HTR-8/SVneo (cell line): ENCODE data around the gene CLEC5A.
"Not testable (repeated sequence)": the region's sequence is repeated elsewhere in the genome, so short reads cannot be mapped to it uniquely, and the experiment has no call there.

ENCODE experiments used
- DNase-seq: peaks from one replicate; pipeline ENCODE4 v3.0.0; 2011; ENCODE audit warnings: low spot score, mixed read lengths; ENCODE audit not compliant: insufficient read length
- FAIRE-seq: peaks from 2 replicates; lab custom pipeline; 2011; peaks lifted over from hg19 to GRCh38; lab: Jason Lieb, UNC

The CLEC5A gene

GRCh38 chr7:141949911-141950310 lies 3.1 kb upstream of the CLEC5A start:
- DNase-seq (no peak), FAIRE-seq (no peak)

DNA sequence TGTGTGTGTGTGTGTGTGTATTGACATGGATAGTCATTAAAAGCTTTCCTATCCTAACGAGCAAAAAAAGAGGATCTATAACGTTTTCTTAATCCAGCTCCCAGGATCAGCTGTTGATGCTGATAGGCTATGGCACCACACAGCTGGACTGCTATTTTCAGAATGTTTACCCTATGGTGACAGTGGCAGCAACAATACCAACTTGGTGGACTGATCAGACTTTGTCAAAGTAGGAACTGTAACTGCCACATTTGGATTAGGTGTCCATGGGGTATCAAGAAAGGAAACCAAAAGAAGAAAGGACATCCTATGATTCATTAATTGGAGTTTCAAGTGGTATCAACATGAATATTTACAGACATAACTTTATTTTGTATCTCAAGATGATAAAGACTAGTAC lies 2.7 kb upstream of the CLEC5A start:
- DNase-seq (no peak), FAIRE-seq (no peak)

DNA sequence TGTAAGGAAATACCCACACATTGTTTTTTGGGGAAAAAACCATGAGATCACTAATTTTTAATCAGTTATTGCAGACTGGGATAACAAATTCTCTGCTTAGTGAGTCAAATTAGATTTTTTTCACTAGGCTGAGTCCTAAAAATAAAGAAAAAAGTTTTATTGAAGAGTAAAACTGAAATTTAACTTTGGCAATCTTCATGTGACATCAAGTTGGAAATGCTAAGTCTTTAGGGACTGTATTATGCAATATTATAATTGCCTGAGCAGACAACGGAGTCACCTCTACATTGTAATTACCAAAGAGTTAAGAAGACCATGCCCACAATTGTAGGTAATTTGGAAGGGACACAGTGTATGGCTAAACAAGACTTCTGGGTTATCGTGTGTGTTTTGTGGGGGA lies 2.2 kb upstream of the CLEC5A start:
- no peak for FAIRE-seq
- DNase-seq: no peak

GRCh38 chr7:141945356-141945755 lies 1.4 kb downstream of the CLEC5A start:
- DNase-seq: no peak
- FAIRE-seq: no peak

DNA sequence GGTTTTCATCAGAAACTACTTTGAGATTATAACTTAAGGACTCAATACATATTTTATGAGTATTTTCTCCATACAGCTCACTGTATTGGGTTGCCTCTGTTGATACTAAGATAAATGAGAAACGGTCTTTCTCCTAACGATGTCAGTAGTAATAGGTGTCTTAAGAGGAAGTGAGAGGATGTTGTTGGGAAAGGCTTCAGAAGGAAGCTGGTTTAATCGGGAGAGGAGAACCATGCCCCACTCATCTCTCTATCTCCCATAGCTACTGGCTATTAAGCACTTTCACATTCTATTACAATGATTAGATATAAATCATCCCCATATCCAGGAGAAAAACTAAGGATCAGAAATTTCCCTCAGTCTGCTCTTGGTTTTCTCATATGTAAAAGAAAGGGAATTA lies 2.0 kb downstream of the CLEC5A start:
- DNase-seq: no peak
- no peak for FAIRE-seq

- no peak for FAIRE-seq
- DNase-seq: no peak
Observed at GRCh38 chr7:141943846-141944245, 2.9 kb downstream of the CLEC5A start.

GRCh38 chr7:141941075-141941474 lies 5.7 kb downstream of the CLEC5A start:
- FAIRE-seq (no peak), DNase-seq (no peak)

- no peak for DNase-seq
- no peak for FAIRE-seq
Observed at GRCh38 chr7:141930211-141930610, 16.6 kb downstream of the CLEC5A start.

- no peak for FAIRE-seq
Observed at GRCh38 chr7:141928845-141929195, 18.0 kb downstream of the CLEC5A start.

DNA sequence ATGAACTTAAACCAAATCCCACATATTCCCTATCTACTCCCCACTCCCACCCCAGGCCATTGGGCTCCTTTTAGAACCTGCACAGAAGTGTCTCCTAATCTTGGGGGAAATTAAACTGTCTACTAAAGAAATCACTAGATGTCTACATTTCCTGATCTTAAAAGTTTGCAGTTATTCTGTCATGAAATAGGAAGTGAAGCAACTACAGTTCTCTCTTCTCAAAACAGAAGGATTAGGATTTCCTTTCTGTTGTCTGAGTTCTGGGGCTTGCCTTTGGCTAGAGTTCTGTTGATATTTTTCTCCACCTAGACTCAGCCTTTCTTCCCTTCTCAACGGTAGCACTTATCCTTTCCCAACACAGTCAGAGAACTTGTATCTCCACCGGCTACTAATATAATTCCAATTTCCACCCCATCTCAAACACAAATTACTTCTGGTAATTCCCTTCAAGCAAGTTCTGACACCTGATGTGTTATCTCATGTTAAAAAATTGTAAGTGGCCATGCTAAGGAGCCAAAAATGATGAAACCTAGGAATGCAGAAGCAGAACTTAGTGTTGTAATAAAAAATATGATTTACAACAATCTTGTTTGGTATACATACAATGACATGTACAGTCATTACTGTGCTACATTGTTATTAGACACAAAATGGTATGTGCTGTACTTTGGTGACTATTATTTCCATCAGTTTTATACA lies 18.5 kb downstream of the CLEC5A start:
- no peak for DNase-seq
- FAIRE-seq: no peak

More at GRCh38 chr7:141928845-141929195, 18.0 kb downstream of the CLEC5A start:
- DNase-seq: no peak

DNA sequence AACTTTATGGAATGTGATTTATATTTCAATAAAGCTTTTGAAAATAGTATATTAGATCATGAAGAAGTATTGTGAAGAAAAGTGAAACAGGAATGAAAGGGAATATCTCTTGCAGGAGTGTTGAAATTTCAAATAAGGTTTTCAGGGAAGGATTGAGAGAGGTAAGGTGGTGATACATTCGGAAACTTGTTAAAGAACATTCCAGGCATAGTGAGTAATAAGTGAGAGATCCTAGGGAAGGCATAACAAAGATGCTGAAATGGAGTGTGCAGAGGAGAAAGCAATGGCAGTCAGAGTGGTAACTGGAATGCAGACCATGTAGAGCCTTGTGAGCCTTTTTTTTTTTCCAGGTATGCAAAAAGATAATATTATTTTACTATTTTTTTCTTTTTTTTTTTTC lies 26.5 kb downstream of the CLEC5A start:
- FAIRE-seq: no peak
- no peak for DNase-seq

- DNase-seq: no peak
- FAIRE-seq: no peak
Observed at GRCh38 chr7:141916099-141916498, 30.7 kb downstream of the CLEC5A start, which contains the start of gene OR9A4. Gene OR9A4, plus strand, starts transcription at chr7:141916399. Its CDS starts 2,477 bp downstream, at chr7:141918876.

DNA sequence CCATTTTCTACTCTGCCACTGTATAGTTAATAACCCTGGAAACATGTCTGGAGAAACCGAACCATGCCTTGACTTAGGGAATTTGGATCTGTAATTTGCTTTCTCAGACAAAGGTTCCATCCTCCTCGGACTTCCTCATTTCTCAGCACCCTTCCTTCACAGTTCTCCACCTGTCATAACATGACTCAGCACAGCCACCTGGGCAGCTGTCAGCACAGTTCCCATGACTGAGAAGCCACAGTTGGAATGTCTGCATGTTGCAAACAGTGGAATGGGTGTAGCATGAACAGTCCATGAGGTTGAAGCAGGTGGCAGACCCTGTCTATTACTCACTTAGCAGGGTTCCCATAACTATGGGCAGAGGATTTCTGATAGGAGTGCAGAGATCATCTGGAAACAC lies 31.2 kb downstream of the CLEC5A start:
- no peak for DNase-seq
- FAIRE-seq: no peak

DNA sequence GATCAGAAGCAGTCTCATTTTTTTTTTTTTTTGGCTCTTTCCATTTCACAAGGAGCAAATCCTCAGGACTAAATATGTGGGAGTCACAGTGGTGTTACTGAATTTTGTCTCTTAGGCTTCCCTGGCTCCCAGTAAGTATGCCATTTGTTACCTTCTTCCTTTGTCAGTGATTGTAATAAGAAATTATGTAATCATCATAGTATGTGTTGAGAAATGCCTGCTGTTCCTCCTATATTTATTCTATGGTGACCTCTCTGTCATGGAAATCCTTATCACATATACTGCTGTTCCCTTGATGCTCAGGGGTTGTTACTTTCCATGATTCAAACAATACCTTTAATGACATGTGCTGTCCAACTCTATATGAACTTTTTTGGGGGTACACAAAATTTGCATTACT lies 35.4 kb downstream of the CLEC5A start:
- FAIRE-seq (no peak), DNase-seq (no peak)

GRCh38 chr7:141906285-141906684 lies 40.5 kb downstream of the CLEC5A start:
- FAIRE-seq (no peak), DNase-seq (no peak)

DNA sequence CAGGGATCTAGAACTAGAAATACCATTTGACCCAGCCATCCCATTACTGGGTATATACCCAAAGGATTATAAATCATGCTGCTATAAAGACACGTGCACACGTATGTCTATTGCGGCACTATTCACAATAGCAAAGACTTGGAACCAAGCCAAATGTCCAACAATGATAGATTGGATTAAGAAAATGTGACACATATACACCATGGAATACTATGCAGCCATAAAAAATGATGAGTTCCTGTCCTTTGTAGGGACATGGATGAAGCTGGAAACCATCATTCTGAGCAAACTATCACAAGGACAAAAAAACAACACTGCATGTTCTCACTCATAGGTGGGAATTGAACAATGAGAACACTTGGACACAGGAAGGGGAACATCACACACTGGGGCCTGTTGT lies 47.4 kb downstream of the CLEC5A start:
- FAIRE-seq: not testable (repeated sequence)

DNA sequence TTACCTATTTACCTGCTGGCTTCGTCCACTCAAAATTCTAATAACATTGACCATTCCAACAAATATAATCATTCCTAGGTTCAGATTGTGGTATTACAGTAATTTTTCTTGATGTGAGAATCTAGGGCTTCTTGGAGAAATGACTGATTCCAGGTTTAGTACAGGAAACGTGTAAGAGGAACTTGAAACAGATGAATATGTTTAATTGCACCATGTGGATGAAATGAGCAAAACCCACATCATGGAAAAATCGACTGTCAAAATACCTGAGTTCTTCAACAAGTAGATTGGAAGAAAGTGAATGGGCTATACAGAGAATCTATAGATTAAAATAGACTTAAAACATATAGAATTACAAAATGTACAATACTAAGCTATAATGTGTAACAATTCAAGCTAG lies 55.4 kb downstream of the CLEC5A start:
- FAIRE-seq: no peak
- no peak for DNase-seq

More for the DNA sequence above, 47.4 kb downstream of the CLEC5A start:
- DNase-seq: not testable (repeated sequence)

- FAIRE-seq (no peak), DNase-seq (no peak)
Observed at GRCh38 chr7:141889321-141889720, 57.5 kb downstream of the CLEC5A start.

GRCh38 chr7:141884539-141885225 lies 62.1 kb downstream of the CLEC5A start:
- FAIRE-seq: no peak
- no peak for DNase-seq

DNA sequence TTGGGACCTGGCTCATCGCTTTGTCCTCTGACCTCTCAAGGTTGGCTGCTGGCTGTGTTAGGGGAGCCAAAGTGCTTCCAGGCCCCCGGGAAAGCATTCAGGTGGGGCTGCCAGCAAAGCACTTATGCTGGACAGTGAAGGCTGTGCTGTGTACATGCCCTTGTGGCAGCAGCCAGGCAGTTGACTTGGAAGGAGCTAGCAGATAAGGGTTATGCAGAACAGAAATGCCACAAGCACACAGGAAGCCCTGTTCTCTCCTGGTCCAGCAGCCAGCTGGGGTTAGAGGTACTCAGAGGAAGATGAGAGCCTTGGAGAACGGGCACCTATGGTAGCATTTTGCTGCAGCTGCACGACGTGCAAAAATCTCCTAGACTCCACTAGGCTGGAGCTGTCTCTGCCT lies 65.8 kb downstream of the CLEC5A start:
- DNase-seq (no peak), FAIRE-seq (no peak)

DNA sequence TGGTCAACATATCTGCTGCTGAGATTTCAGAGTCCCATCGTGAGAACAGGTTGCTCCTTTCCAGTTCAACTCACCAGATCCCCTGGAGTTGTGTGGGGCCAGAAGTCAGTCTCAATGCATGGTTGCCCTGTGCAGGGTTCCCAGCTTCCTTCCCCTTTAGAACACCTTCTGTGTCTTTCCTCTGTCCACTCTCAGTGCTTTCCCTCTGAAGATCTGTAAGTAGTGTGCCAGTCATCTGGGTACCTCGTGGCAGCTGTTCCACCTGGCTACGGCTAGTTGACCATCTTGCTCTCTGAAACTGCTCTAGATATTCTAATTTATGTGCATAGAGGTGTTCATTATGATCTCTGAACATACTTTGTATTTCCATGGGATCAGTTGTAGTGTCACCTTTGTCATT lies 69.4 kb downstream of the CLEC5A start:
- FAIRE-seq: no peak
- DNase-seq: no peak
